Gastroesophageal sphincter (tissue), 3 donors: Measurements from ENCODE around the gene COG6.

Source experiments
- POLR2AphosphoS5 ChIP-seq: sonication (generic); formaldehyde crosslinking; IDR thresholded peaks from one replicate; pipeline ENCODE4 v1.6.1; 2017; ENCODE audit warnings: antibody characterized with exemption
- TF ChIP-seq, protein P1 (sequence below), 4 experiments: fragments of 200-600 bp in 2 of 4; fragments of 450-650 bp in 2 of 4; sonication (generic) in 1 of 4; IDR thresholded peaks; one replicate each; pipeline ENCODE4 v1.5.1; 2017 to 2019; ENCODE audit warnings: antibody characterized with exemption in 4 of 4, mild to moderate bottlenecking in 2 of 4, moderate library complexity in 2 of 4

DNA sequence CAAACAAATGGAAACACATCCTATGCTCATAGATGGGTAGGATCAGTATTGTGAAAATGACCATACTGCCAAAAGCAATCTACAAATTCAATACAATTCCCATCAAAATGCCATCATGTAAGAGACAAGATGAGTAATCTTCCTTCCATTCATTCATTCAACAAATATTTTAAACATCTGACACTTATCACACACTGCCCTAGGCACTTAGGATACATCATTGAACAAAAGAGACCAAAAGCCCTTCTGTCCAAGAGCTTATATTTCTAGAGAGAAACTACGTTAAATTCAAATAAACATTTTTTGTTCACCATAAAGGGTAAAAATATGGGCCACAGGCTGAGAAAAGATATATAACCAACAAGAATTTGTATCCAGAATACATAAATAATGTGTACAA is 32.0 kb upstream of the COG6 start:
- TF ChIP-seq, protein P1, sequence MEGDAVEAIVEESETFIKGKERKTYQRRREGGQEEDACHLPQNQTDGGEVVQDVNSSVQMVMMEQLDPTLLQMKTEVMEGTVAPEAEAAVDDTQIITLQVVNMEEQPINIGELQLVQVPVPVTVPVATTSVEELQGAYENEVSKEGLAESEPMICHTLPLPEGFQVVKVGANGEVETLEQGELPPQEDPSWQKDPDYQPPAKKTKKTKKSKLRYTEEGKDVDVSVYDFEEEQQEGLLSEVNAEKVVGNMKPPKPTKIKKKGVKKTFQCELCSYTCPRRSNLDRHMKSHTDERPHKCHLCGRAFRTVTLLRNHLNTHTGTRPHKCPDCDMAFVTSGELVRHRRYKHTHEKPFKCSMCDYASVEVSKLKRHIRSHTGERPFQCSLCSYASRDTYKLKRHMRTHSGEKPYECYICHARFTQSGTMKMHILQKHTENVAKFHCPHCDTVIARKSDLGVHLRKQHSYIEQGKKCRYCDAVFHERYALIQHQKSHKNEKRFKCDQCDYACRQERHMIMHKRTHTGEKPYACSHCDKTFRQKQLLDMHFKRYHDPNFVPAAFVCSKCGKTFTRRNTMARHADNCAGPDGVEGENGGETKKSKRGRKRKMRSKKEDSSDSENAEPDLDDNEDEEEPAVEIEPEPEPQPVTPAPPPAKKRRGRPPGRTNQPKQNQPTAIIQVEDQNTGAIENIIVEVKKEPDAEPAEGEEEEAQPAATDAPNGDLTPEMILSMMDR (IDR thresholded peaks at IDR 0.05) = no peak
- TF ChIP-seq POLR2AphosphoS5 = no peak
